Heart left ventricle (tissue), 16 donors: ENCODE measurements around the gene PIPOX. TPM values are rescaled to one million over a fixed set of nuclear protein-coding genes. Genes with fewer than 3 reads are reported as not detected.

Experiments
- ATAC-seq, 4 donors: fragments of 200-7000 bp; cut with Tn5 transposase; one replicate each; pipeline ENCODE4 v1.9.1; 2020 to 2022; ENCODE audit warnings: moderate library complexity in 4 of 4, mild to moderate bottlenecking in 3 of 4, moderate number of reproducible peaks in 1 of 4
- DNase-seq, 5 donors: peaks; one replicate each; pipeline ENCODE4 v3.0.0-alpha.2; 2020
- H3K27ac ChIP-seq, 12 donors: fragments of 200-600 bp; sonication (generic) in 4 of 12; one replicate each; pipeline versions ENCODE4 v1.5.0 to v1.8.0; 2016 to 2022; ENCODE audit warnings: mild to moderate bottlenecking in 2 of 12
- H3K27me3 ChIP-seq, 9 donors: fragments of 200-600 bp; sonication (generic) in 2 of 9; one replicate each; pipeline versions ENCODE4 v1.5.1 to v1.8.0; 2016 to 2022; ENCODE audit warnings: mild to moderate bottlenecking in 3 of 9
- H3K36me3 ChIP-seq, 9 donors: fragments of 200-600 bp; sonication (generic) in 2 of 9; one replicate each; pipeline versions ENCODE4 v1.5.0 to v1.8.0; 2018 to 2022; ENCODE audit warnings: mild to moderate bottlenecking in 2 of 9
- H3K4me1 ChIP-seq, 12 donors: fragments of 200-600 bp; sonication (generic) in 4 of 12; one replicate each; pipeline versions ENCODE4 v1.5.0 to v1.8.0; 2016 to 2022; ENCODE audit warnings: mild to moderate bottlenecking in 3 of 12
- H3K4me3 ChIP-seq, 12 donors: fragments of 200-600 bp; sonication (generic) in 4 of 12; one replicate each; pipeline versions ENCODE4 v1.5.0 to v1.8.0; 2017 to 2022; ENCODE audit warnings: mild to moderate bottlenecking in 9 of 12, moderate library complexity in 4 of 12
- H3K9me3 ChIP-seq, 12 donors: fragments of 200-600 bp; sonication (generic) in 4 of 12; one replicate each; pipeline versions ENCODE4 v1.5.0 to v1.8.0; 2016 to 2022; ENCODE audit warnings: mild to moderate bottlenecking in 1 of 12
- POLR2A ChIP-seq, 2 donors: fragments of 450-650 bp; IDR thresholded peaks; one replicate each; pipeline ENCODE4 v1.6.1; 2017; ENCODE audit warnings: antibody characterized with exemption in 2 of 2, mild to moderate bottlenecking in 2 of 2, moderate library complexity in 2 of 2
- WGBS, 4 donors: extraction: QIAGEN DNeasy Blood & Tissue Kit in 2 of 4; methylation state at CpG; one replicate each; pipeline versions ENCODE4 v1.1.5 to v1.1.7; 2013 to 2018; 5-methylcytosine and 5-hydroxymethylcytosine counted together
- intact Hi-C, 10 donors: fragments of 100-400 bp; cut with DNase I; formaldehyde crosslinking; loops; one replicate each; pipeline versions ENCODE4 v1.11.1 to v1.14.2; 2022
- polyA plus RNA-seq, 2 donors: library from polyadenylated mRNA; stranded (reverse); fragments of 200-250 nt; gene quantifications; one replicate each; pipeline ENCODE4 v1.2.3, GENCODE V29; 2013
- total RNA-seq, 9 donors: library from RNA; depleted of rRNA in 2 of 9; stranded (reverse); fragments of >200 nt in 2 of 9; fragmentation: NEBNext Ultra II Directional in 3 of 9; extraction: Animal tissue kit (Norgen Biotek cat#: 25700) in 3 of 9; gene quantifications; one replicate each; pipeline versions ENCODE4 v1.1.0 to v1.2.4, GENCODE V29; 2016 to 2023
- TF ChIP-seq, protein P1 (sequence below), 12 donors: fragments of 200-600 bp; sonication (generic) in 4 of 12; IDR thresholded peaks; one replicate each; pipeline versions ENCODE4 v1.5.0 to v1.8.0; 2018 to 2022; ENCODE audit warnings: antibody characterized with exemption in 12 of 12, mild to moderate bottlenecking in 5 of 12
- donor health status: ischemic (EF 13 %, LVEDD 7.1; RV severe dilation, severe dysfunction).
- donor health status: healthy with polysubstance abuse.
- donor health status: DM: no; HTN: yes; CAD: no.
- donor health status: DM: no; HTN: no; CAD: no.
- donor health status: ischemic (EF 25% LVEDD 6.9; RV normal size, moderate dysfunction).
- donor health status: ischemic (EF 25% LVEDD 5.7; RV mildly dilated, moderate dysfunction).
- donor health status: healthy.
- donor health status: DM: yes; HTN: yes; CAD: no.
- donor health status: ischemic (EF 35%, LVEDD 5.7; RV mildly dilated, moderate dysfunction).
- donor health status: nonischemic (EF 11% LVEDD 7.7; RV severe dilation, severe dysfunction).
- donor health status: DM: yes; HTN: yes; CAD: no.
- donor health status: PGD.
- donor health status: ischemic (EF 29% LVEDD 5.4; RV normal size, mild dysfunction).
- donor health status: nonischemic (EF 23%, LVEDD 6.1; RV moderate dilation, normal function).

Gene PIPOX
- total and polyA plus RNA-seq, 11 donors, result 0.11 to 5.2 (median 0.84) TPM; not detected in 1

DNA sequence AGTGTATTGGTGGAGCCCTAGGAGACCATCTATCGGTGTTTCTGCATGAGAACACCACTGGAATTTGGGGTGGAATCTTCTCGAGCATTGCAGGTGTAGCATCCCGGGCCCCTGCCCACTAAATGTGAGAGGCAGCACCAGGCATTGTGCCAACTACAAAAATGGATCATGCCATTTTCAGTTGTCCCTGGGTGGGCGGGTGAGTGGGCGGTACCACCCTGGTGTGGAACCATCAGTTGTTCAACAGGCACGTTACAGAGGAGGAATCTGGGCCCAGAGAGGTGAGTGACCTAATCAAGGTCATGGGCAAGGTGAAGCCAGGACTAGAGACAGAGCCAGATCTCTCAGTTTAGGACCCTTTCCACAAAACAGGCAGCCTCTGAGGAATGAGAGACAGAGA is 8.8 kb downstream of the PIPOX start:
- Histone ChIP-seq H3K27me3 (peaks cover 0 to 4% (median 0%) of the 10 kb centered on the region in 9 donors), H3K4me3 (no peak overlapping the region), H3K36me3 (no peaks in the 10 kb centered on the region), H3K9me3 (no peaks in the 10 kb centered on the region), H3K4me1 (no peaks in the 10 kb centered on the region), H3K27ac (no peak overlapping the region)
- ATAC-seq (no peak), DNase-seq (no peak)
- no peak for TF ChIP-seq POLR2A (IDR thresholded peaks at IDR 0.05)
- intact Hi-C loops, result loop anchor here in 1 of 10 donors (10.0 kb wide), 1 partner anchor 53 kb away; no protein-coding TSS in a partner anchor
- 78 to 84% (median 79%) methylated on average over 6 of the region's 6 CpGs for WGBS, 4 donors

DNA sequence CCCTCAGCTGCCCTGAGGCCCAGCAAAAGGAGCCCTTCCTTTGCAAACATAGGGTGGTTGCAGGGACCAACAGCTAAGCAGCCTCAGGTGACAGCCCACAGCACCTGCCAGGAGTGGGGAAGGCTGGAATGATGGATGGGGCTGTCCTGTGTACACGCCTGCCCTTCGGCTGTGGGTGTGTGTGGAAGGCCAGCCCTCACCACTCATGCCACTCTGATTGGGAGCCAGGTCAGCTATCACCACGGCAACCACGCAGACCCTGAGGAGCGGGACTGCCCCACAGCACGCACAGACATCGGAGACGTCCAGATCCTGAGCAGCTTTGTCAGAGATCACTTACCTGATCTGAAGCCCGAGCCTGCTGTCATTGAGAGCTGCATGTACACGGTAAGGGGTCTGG is 11.9 kb downstream of the PIPOX start:
- peaks cover 0 to 3% (median 0%) of the 10 kb centered on the region in 9 donors for H3K27me3 ChIP-seq
- intact Hi-C loops, result loop anchor here in 1 of 10 donors (10.0 kb wide), 1 partner anchor 50 kb away; no protein-coding TSS in a partner anchor
- ATAC-seq, result no peak
- no peaks in the 10 kb centered on the region for H3K36me3 ChIP-seq
- H3K4me3 ChIP-seq, result no peak overlapping the region
- no peak for TF ChIP-seq POLR2A (IDR thresholded peaks at IDR 0.05)
- TF ChIP-seq, protein P1, sequence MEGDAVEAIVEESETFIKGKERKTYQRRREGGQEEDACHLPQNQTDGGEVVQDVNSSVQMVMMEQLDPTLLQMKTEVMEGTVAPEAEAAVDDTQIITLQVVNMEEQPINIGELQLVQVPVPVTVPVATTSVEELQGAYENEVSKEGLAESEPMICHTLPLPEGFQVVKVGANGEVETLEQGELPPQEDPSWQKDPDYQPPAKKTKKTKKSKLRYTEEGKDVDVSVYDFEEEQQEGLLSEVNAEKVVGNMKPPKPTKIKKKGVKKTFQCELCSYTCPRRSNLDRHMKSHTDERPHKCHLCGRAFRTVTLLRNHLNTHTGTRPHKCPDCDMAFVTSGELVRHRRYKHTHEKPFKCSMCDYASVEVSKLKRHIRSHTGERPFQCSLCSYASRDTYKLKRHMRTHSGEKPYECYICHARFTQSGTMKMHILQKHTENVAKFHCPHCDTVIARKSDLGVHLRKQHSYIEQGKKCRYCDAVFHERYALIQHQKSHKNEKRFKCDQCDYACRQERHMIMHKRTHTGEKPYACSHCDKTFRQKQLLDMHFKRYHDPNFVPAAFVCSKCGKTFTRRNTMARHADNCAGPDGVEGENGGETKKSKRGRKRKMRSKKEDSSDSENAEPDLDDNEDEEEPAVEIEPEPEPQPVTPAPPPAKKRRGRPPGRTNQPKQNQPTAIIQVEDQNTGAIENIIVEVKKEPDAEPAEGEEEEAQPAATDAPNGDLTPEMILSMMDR (IDR thresholded peaks at IDR 0.05), result no peak
- no peak overlapping the region for H3K27ac ChIP-seq
- WGBS, 4 donors, result 81 to 94% (median 86%) methylated on average over 6 to 10 of the region's 10 CpGs
- H3K9me3 ChIP-seq, result no peaks in the 10 kb centered on the region
- DNase-seq, result no peak
- no peaks in the 10 kb centered on the region for H3K4me1 ChIP-seq

DNA sequence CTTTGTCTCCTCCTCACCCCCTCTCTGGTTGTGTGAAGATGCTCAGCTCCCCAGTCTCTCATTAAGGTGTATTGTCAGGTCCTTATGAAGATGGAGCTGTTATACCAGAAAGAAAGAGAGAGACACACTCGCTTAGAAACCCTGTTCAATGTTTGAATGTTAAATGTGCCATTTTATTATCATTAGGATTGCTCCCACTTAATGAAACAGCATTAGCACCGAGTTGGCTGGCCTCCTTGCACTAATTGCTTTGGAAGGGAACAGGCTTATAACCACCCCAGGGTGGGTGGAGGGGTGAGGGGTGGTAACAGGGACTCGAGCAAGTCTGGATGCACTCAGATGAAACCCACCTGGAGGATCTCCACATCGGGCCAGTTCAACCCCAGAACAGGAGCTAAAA is 14.4 kb downstream of the PIPOX start:
- Histone ChIP-seq H3K4me3 (no peak overlapping the region), H3K27ac (no peak overlapping the region), H3K9me3 (no peaks in the 10 kb centered on the region), H3K4me1 (peaks cover 0 to 16% (median 4%) of the 10 kb centered on the region in 12 donors), H3K36me3 (no peaks in the 10 kb centered on the region), H3K27me3 (peaks cover 0 to 3% (median 0%) of the 10 kb centered on the region in 9 donors)
- intact Hi-C loops, result loop anchor here in 1 of 10 donors (10.0 kb wide), 1 partner anchor 47 kb away; no protein-coding TSS in a partner anchor
- DNase-seq (no peak), ATAC-seq (no peak)
- TF ChIP-seq, protein P1 (IDR thresholded peaks at IDR 0.05), result no peak
- no peak for TF ChIP-seq POLR2A (IDR thresholded peaks at IDR 0.05)
- 70 to 77% (median 74%) methylated on average over 4 of the region's 4 CpGs for WGBS, 4 donors

DNA sequence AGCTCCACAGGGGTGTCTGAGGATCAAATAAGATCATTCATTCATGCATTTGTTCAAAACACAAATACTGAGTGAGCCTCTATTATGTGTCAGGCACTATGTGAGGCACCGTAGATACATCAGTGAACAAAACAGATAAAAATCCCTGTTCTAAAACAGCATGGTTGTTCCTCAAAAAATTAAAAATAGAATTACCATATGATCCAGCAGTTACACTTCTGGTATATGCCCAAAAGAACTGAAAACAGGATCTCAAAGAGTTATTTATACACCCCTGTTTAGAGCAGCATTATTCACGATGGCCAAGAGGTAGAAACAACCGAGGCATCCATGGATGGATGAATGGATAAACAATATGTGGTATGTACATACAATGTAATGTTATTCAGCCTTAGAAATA is 15.4 kb downstream of the PIPOX start:
- DNase-seq (no peak), ATAC-seq (no peak)
- Histone ChIP-seq H3K27me3 (peaks cover 0 to 3% (median 0%) of the 10 kb centered on the region in 9 donors), H3K36me3 (no peaks in the 10 kb centered on the region), H3K27ac (no peak overlapping the region), H3K9me3 (no peaks in the 10 kb centered on the region), H3K4me3 (no peak overlapping the region), H3K4me1 (peaks cover 0 to 16% (median 4%) of the 10 kb centered on the region in 12 donors)
- intact Hi-C loops, result loop anchor here in 1 of 10 donors (10.0 kb wide), 1 partner anchor 46 kb away; no protein-coding TSS in a partner anchor
- no peak for TF ChIP-seq POLR2A (IDR thresholded peaks at IDR 0.05)
- TF ChIP-seq, protein P1 (IDR thresholded peaks at IDR 0.05), result no peak
- 88 to 94% (median 90%) methylated on average over 3 of the region's 3 CpGs for WGBS, 4 donors

DNA sequence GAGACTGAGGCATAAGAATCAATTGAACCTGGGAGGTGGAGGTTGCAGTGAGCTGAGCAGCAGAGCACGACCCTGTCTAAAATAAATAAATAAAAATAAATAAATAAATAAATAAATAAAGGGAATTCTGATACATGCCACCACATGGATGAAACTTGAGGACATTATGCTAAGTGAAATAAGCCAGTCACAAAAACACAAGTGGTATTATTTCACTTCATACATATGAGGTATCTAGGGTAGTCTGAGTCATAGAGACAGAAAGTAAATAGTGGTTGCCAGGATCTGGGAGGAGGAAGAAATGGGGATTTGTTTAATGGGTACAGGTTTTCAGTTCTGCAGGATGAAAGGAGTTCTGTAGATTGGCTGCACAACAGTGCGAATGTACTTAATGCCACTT is 16.3 kb downstream of the PIPOX start:
- intact Hi-C loops, result loop anchor here in 1 of 10 donors (10.0 kb wide), 1 partner anchor 46 kb away; no protein-coding TSS in a partner anchor
- H3K27ac ChIP-seq, result no peak overlapping the region
- H3K27me3 ChIP-seq, result peaks cover 0 to 3% (median 0%) of the 10 kb centered on the region in 9 donors
- no peak for DNase-seq
- WGBS, 4 donors, result 79 to 93% (median 91%) methylated on average over 2 of the region's 2 CpGs
- no peaks in the 10 kb centered on the region for H3K36me3 ChIP-seq
- H3K4me1 ChIP-seq, result peaks cover 0 to 16% (median 5%) of the 10 kb centered on the region in 12 donors
- H3K9me3 ChIP-seq, result no peaks in the 10 kb centered on the region
- no peak for ATAC-seq
- TF ChIP-seq, protein P1 (IDR thresholded peaks at IDR 0.05), result no peak
- no peak for TF ChIP-seq POLR2A (IDR thresholded peaks at IDR 0.05)
- no peak overlapping the region for H3K4me3 ChIP-seq
